Hepatocyte (in vitro differentiated cells): Measurements from ENCODE around the gene ASB1. TPM values are rescaled to one million over a fixed set of nuclear protein-coding genes. Genes with fewer than 3 reads are reported as not detected.

Source experiments
- DNase-seq: peaks from one replicate; pipeline ENCODE4 v3.0.0-alpha.2; 2016; ENCODE audit warnings: low spot score
- H2AFZ ChIP-seq: fragments of 200-600 bp; sonication (generic); 2 replicates; pipeline ENCODE4 v1.6.0; 2016; ENCODE audit warnings: antibody characterized with exemption, mild to moderate bottlenecking
- H3K27ac ChIP-seq: fragments of 200-600 bp; sonication (generic); 2 replicates; pipeline ENCODE4 v1.5.1; 2016; ENCODE audit warnings: mild to moderate bottlenecking
- H3K27me3 ChIP-seq: fragments of 200-600 bp; sonication (generic); 2 replicates; pipeline ENCODE4 v1.6.1; 2016
- H3K36me3 ChIP-seq: fragments of 200-600 bp; sonication (generic); replicated peaks from 2 replicates; pipeline ENCODE4 v1.5.1; 2016; ENCODE audit warnings: low read depth; ENCODE audit not compliant: insufficient read depth
- H3K4me1 ChIP-seq: fragments of 200-600 bp; sonication (generic); 2 replicates; pipeline ENCODE4 v1.5.1; 2016; ENCODE audit warnings: mild to moderate bottlenecking, moderate library complexity; ENCODE audit not compliant: insufficient read depth
- H3K4me2 ChIP-seq: fragments of 200-600 bp; sonication (generic); 2 replicates; pipeline ENCODE4 v1.6.0; 2016
- H3K4me3 ChIP-seq: fragments of 200-600 bp; sonication (generic); 2 replicates; pipeline ENCODE4 v1.5.1; 2016; ENCODE audit warnings: mild to moderate bottlenecking
- H3K79me2 ChIP-seq: fragments of 200-600 bp; sonication (generic); 2 replicates; pipeline ENCODE4 v1.6.0; 2017; ENCODE audit warnings: mild to moderate bottlenecking
- H3K9me2 ChIP-seq: fragments of 200-600 bp; sonication (generic); replicated peaks from 2 replicates; pipeline ENCODE4 v1.6.0; 2017; ENCODE audit warnings: mild to moderate bottlenecking; ENCODE audit not compliant: insufficient read depth
- H3K9me3 ChIP-seq: fragments of 200-600 bp; sonication (generic); 2 replicates; pipeline ENCODE4 v1.5.1; 2016; ENCODE audit warnings: low read depth, mild to moderate bottlenecking
- H4K20me1 ChIP-seq: fragments of 200-600 bp; sonication (generic); 2 replicates; pipeline ENCODE4 v1.6.0; 2016; ENCODE audit warnings: mild to moderate bottlenecking; ENCODE audit not compliant: insufficient read depth, poor library complexity, severe bottlenecking
- CTCF ChIP-seq: fragments of 200-600 bp; sonication (generic); IDR thresholded peaks from 2 replicates; pipeline ENCODE4 v1.5.1; 2016; ENCODE audit warnings: antibody characterized with exemption, mild to moderate bottlenecking; ENCODE audit not compliant: poor library complexity
- EZH2 ChIP-seq: fragments of 200-600 bp; sonication (generic); IDR thresholded peaks from 2 replicates; pipeline ENCODE4 v1.6.1; 2016; ENCODE audit warnings: antibody characterized with exemption, mild to moderate bottlenecking, borderline replicate concordance
- EZH2phosphoT487 ChIP-seq: fragments of 200-600 bp; sonication (generic); IDR thresholded peaks from one replicate; pipeline ENCODE4 v1.6.1; 2018; ENCODE audit warnings: antibody characterized with exemption, mild to moderate bottlenecking, low read depth, moderate library complexity; ENCODE audit not compliant: unreplicated experiment, severe bottlenecking
- WGBS: methylation state at CpG from one replicate; pipeline ENCODE4 v1.1.6; 2016; ENCODE audit warnings: low lambda C conversion rate; ENCODE audit errors: missing lambda C conversion rate; 5-methylcytosine and 5-hydroxymethylcytosine counted together
- polyA plus RNA-seq: library from polyadenylated mRNA; unstranded; fragments of >200 nt; fragmentation: Nextera tagmentation; extraction: Ambion mirVana; gene quantifications from 2 replicates; pipeline ENCODE4 v1.2.1, GENCODE V29; 2016
- total RNA-seq: library from RNA; depleted of rRNA; stranded (reverse); fragments of >200 nt; gene quantifications from 2 replicates; pipeline ENCODE4 v1.2.3, GENCODE V29; 2014

ASB1 gene
- total and polyA plus RNA-seq, 2 experiments from 2014 or later, result 13.0 to 27.9 TPM

GRCh38 chr2:238449909-238450417 lies 23.2 kb downstream of the ASB1 start:
- Histone ChIP-seq H3K9me3 (no peaks in the 10 kb centered on the region), H2AFZ (no peak overlapping the region), H3K4me3 (no peak overlapping the region), H3K27me3 (no peaks in the 10 kb centered on the region), H3K4me2 (no peak overlapping the region), H3K27ac (no peak overlapping the region), H3K36me3 (no peaks in the 10 kb centered on the region), H4K20me1 (no peaks in the 10 kb centered on the region), H3K4me1 (no peaks in the 10 kb centered on the region), H3K9me2 (no peaks in the 10 kb centered on the region), H3K79me2 (peaks cover 6% of the 10 kb centered on the region)
- TF ChIP-seq CTCF (no peak), EZH2phosphoT487 (no peak), EZH2 (no peak)
- WGBS, result 80% methylated on average over 9 of the region's 9 CpGs
- DNase-seq, result peak; percentile 43

- H3K79me2 ChIP-seq, result peaks cover 3% of the 10 kb centered on the region
- no peak for DNase-seq
- no peak overlapping the region for H2AFZ ChIP-seq
- H3K9me2 ChIP-seq, result no peaks in the 10 kb centered on the region
- 95% methylated on average over 11 of the region's 11 CpGs for WGBS
- no peaks in the 10 kb centered on the region for H3K27me3 ChIP-seq
- TF ChIP-seq EZH2, result no peak
- no peak for TF ChIP-seq EZH2phosphoT487
- no peak for TF ChIP-seq CTCF
- no peaks in the 10 kb centered on the region for H3K9me3 ChIP-seq
- H3K4me3 ChIP-seq, result no peak overlapping the region
- H3K4me2 ChIP-seq, result no peak overlapping the region
- H3K27ac ChIP-seq, result no peak overlapping the region
- no peaks in the 10 kb centered on the region for H4K20me1 ChIP-seq
- no peaks in the 10 kb centered on the region for H3K36me3 ChIP-seq
- no peaks in the 10 kb centered on the region for H3K4me1 ChIP-seq
Measured at GRCh38 chr2:238450440-238450861, 23.7 kb downstream of the ASB1 start.

- Histone ChIP-seq H3K27me3 (no peaks in the 10 kb centered on the region), H3K4me3 (no peak overlapping the region), H3K79me2 (no peaks in the 10 kb centered on the region), H3K4me1 (no peaks in the 10 kb centered on the region), H3K27ac (no peak overlapping the region), H3K36me3 (no peaks in the 10 kb centered on the region), H2AFZ (no peak overlapping the region), H3K9me3 (no peaks in the 10 kb centered on the region), H3K9me2 (no peaks in the 10 kb centered on the region), H3K4me2 (no peak overlapping the region), H4K20me1 (no peaks in the 10 kb centered on the region)
- 96% methylated on average over 4 of the region's 4 CpGs for WGBS
- no peak for TF ChIP-seq EZH2
- TF ChIP-seq CTCF, result no peak
- TF ChIP-seq EZH2phosphoT487, result no peak
- DNase-seq, result no peak
Measured at GRCh38 chr2:238453842-238454241, 27.1 kb downstream of the ASB1 start.

- no peak overlapping the region for H3K4me2 ChIP-seq
- WGBS, result 93% methylated on average over 1 of the region's 1 CpG
- H3K27me3 ChIP-seq, result no peaks in the 10 kb centered on the region
- DNase-seq, result no peak
- no peak overlapping the region for H2AFZ ChIP-seq
- no peaks in the 10 kb centered on the region for H3K36me3 ChIP-seq
- no peaks in the 10 kb centered on the region for H3K9me3 ChIP-seq
- no peaks in the 10 kb centered on the region for H4K20me1 ChIP-seq
- no peak overlapping the region for H3K27ac ChIP-seq
- no peaks in the 10 kb centered on the region for H3K9me2 ChIP-seq
- no peak overlapping the region for H3K4me3 ChIP-seq
- no peaks in the 10 kb centered on the region for H3K4me1 ChIP-seq
- H3K79me2 ChIP-seq, result no peaks in the 10 kb centered on the region
- TF ChIP-seq CTCF (no peak), EZH2 (no peak), EZH2phosphoT487 (no peak)
Measured at GRCh38 chr2:238456449-238456848, 29.7 kb downstream of the ASB1 start.
